ENCODE data around the gene MGLL. TPM values are rescaled to one million over a fixed set of nuclear protein-coding genes. Genes with fewer than 3 reads are reported as not detected.

MGLL gene
- total RNA-seq, 1 donor from 2014 or later = 132 TPM

DNA sequence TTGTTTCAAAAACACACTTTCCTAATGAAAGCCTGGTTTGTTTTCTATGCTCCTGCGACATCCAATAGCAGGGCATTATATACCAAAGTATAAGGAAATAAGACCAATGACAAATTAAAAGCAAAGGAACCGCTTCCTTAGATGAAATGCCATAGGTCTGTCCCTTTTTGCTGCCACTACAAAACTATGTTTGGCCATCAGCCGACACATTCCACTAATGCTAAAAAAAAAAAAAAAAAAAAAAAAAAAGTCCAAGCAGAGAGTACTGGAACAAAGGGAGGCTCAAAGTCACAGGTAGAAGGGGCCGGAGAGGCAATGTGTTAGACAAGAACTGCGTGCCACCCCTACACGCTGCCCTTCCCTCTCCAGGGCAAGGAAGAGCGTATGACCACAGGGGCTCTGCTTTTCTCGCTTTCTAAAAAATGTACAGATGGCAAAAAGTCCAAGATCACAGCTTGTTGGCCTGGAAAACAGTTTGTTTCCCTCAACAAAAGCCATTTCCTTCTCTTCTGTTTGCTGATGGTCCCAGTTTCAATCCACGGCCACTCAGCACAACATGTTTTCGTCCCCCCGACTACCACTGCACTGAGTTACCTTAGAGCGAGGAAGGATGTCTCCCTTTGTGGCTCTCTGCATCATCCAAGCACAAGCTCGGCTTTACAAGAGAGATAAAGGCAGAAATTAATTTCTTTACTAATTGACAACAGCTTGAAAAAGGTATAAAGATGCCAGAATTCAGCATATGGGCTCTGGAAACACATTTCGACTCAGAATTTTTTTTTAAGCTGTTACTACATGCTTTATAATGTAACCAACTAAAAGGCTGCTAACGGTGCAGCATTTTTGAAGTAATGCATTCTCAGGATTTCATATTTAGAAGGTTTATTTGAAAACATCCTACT is 78.7 kb downstream of the MGLL start:
- intact Hi-C loops (cut with DNase I) = no loop called here
- H3K4me1 ChIP-seq = peaks cover 51% of the 10 kb centered on the region
- H3K27me3 ChIP-seq (ENCODE audit: low read depth) = no peaks in the 10 kb centered on the region
- DNase-seq (no peak), ATAC-seq (no peak)
- H3K9me3 ChIP-seq = no peaks in the 10 kb centered on the region
- peak overlapping the region; percentile 40 for H3K27ac ChIP-seq
- TF ChIP-seq, protein P1, sequence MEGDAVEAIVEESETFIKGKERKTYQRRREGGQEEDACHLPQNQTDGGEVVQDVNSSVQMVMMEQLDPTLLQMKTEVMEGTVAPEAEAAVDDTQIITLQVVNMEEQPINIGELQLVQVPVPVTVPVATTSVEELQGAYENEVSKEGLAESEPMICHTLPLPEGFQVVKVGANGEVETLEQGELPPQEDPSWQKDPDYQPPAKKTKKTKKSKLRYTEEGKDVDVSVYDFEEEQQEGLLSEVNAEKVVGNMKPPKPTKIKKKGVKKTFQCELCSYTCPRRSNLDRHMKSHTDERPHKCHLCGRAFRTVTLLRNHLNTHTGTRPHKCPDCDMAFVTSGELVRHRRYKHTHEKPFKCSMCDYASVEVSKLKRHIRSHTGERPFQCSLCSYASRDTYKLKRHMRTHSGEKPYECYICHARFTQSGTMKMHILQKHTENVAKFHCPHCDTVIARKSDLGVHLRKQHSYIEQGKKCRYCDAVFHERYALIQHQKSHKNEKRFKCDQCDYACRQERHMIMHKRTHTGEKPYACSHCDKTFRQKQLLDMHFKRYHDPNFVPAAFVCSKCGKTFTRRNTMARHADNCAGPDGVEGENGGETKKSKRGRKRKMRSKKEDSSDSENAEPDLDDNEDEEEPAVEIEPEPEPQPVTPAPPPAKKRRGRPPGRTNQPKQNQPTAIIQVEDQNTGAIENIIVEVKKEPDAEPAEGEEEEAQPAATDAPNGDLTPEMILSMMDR (IDR thresholded peaks at IDR 0.05) = no peak
- H3K36me3 ChIP-seq = no peaks in the 10 kb centered on the region
- no peak overlapping the region for H3K4me3 ChIP-seq

DNA sequence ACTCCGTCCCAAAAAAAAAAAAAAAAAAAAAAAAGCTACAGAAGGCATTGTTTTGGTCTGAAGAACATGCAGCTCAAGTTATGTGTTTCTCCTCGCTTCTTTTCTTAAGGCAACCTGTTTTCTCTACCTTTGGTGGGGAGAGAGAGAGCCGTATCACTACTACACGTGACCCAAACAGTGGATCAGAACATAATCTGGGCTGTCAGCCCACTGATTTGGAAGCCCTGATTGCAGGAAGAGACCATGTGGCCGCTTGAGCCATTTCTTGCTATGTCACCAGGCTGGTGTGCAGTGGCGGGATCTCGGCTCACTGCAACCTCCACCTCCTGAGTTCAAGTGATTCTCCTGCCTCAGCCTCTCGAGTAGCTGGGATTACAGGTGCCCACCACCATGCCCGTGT is 79.7 kb downstream of the MGLL start:
- peak overlapping the region; percentile 16 for H3K27ac ChIP-seq
- no peak for DNase-seq
- H3K4me1 ChIP-seq = peaks cover 51% of the 10 kb centered on the region
- H3K36me3 ChIP-seq = no peaks in the 10 kb centered on the region
- TF ChIP-seq, protein P1 (IDR thresholded peaks at IDR 0.05) = no peak
- H3K4me3 ChIP-seq = no peak overlapping the region
- intact Hi-C loops (cut with DNase I) = no loop called here
- no peaks in the 10 kb centered on the region for H3K9me3 ChIP-seq
- no peak for ATAC-seq
- H3K27me3 ChIP-seq (ENCODE audit: low read depth) = no peaks in the 10 kb centered on the region

- no peak for ATAC-seq
- peaks cover 51% of the 10 kb centered on the region for H3K4me1 ChIP-seq
- no peak overlapping the region for H3K4me3 ChIP-seq
- TF ChIP-seq, protein P1 (IDR thresholded peaks at IDR 0.05) = no peak
- H3K36me3 ChIP-seq = no peaks in the 10 kb centered on the region
- no peak for DNase-seq
- no peak overlapping the region for H3K27ac ChIP-seq
- no peaks in the 10 kb centered on the region for H3K27me3 ChIP-seq (ENCODE audit: low read depth)
- intact Hi-C loops (cut with DNase I) = no loop called here
- H3K9me3 ChIP-seq = no peaks in the 10 kb centered on the region
These were observed 80.6 kb downstream of the MGLL start for GRCh38 chr3:127741690-127742089.

DNA sequence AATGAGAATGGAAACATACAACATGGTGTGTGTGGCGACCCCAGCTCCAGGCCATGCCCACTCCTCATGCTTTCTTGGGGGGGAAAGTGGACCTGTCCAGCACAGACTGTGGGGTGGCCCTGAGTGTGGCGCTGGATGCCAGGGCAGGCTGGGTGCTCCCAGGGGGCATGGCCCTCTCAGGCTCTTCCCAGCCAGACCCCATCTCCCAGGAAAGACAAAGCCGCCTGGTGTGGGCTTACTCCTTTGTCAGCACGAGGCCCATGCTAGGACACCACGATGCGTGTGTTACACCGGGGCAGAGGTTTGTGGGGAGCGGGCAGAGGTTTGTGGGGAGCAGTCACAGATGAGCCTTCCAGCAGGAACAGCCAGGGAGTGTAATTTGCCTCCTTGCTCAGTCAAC is 81.1 kb downstream of the MGLL start:
- Histone ChIP-seq H3K27me3 (ENCODE audit: low read depth) (no peaks in the 10 kb centered on the region), H3K9me3 (no peaks in the 10 kb centered on the region), H3K36me3 (no peaks in the 10 kb centered on the region), H3K27ac (no peak overlapping the region), H3K4me1 (peaks cover 55% of the 10 kb centered on the region), H3K4me3 (no peak overlapping the region)
- no peak for DNase-seq
- TF ChIP-seq, protein P1 (IDR thresholded peaks at IDR 0.05) = no peak
- intact Hi-C loops (cut with DNase I) = no loop called here
- no peak for ATAC-seq

DNA sequence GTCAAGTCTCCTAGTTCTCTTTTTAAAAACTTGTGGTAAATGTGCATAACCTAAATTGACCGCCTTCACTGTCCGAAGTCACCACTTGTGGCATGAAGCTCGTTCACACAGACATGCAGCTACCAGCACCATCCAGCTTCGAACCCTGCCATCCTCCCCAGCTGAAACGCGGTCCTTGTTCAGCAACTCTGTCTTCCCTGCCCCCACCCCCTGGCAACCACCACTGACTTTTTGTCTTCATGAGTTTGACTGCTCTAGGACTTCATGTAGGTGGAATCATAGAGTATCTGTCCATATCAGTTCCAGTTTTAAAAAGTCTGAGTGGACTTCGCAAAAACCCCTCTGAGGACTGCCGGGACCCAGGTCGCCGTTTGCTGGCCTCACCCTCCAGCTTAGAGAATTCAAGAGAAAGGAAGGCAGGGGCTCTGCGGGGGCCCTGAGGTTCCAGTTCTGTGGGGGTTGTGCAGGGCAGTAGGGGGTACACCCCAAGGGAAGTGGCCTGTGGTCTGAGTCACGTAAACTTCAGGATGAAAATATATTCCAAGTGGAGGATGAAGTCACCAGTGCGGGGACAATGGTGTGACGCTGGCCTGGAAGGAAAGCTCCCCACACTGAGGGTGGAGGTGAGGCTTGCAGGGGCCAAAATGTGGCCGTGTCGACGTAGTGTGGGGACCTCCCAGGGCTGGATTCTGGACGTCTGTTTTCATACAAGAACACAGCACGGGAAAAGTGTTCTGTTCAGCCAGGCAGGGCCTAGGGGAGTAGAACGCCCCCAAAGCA is 82.0 kb downstream of the MGLL start:
- H3K36me3 ChIP-seq = no peaks in the 10 kb centered on the region
- TF ChIP-seq, protein P1 (IDR thresholded peaks at IDR 0.05) = no peak
- ATAC-seq (no peak), DNase-seq (no peak)
- no peak overlapping the region for H3K27ac ChIP-seq
- intact Hi-C loops (cut with DNase I) = no loop called here
- H3K9me3 ChIP-seq = no peaks in the 10 kb centered on the region
- no peaks in the 10 kb centered on the region for H3K27me3 ChIP-seq (ENCODE audit: low read depth)
- H3K4me1 ChIP-seq = peaks cover 64% of the 10 kb centered on the region
- H3K4me3 ChIP-seq = no peak overlapping the region
